ENCODE data around the gene ZNF81.
A peak's percentile ranks its signal among the peaks of the same experiment; 100 is the strongest.

Gene ZNF81

DNA sequence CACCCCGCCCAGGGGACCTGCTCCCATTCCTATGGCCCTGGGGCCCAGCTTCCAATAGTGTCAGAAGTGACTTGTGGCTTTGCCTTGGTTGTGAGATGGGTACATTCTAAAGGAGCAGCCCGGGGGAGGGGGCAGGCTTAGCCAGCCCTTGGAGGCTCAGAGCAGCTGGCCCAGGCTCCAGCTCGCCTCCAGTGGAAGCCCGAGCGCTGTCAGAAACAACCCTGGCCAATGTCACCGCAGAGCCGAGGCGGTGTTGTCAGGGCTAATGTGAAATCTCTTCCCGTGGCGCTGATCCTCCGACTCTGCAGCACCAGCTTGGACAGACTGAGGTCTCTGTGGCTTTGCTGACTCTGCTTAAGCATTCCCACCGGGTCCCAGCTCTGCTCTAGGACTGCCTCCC, 29.2 kb upstream of the ZNF81 start:
- DNase-seq (ENCODE audit: low read depth), result no peak
- H3K4me3 ChIP-seq (ENCODE audit: control insufficient read depth, low read depth, low read length), result no peak overlapping the region
- no peak for TF ChIP-seq CTCF (IDR thresholded peaks at IDR 0.05; ENCODE audit: control insufficient read depth, insufficient read depth, low read depth, low read length, missing control alignments)

- DNase-seq (ENCODE audit: low read depth), result no peak
- H3K4me3 ChIP-seq (ENCODE audit: control insufficient read depth, low read depth, low read length), result no peak overlapping the region
- TF ChIP-seq CTCF (IDR thresholded peaks at IDR 0.05; ENCODE audit: control insufficient read depth, insufficient read depth, low read depth, low read length, missing control alignments), result no peak
These were observed 27.6 kb upstream of the ZNF81 start for GRCh38 chrX:47808904-47809788.

DNA sequence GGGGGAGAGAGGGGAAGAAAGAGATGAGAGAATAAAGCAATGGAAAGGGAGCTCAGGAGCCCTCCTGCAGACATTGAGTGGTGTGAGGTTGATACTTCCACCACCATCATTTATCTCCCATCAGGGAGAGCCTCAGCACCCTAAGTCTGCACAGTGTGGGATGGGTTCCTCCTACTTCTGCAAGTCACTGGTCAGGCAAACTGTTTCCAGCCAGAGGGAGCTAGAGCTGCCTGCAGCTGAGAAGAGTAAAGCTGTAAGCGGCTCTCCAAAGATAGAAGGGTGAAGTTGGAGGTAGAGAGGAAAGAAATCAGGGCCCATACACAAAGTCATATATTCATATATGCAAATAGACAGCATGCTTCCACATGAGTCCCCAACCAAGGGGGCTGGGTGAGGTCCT, 21.9 kb upstream of the ZNF81 start:
- no peak for DNase-seq (ENCODE audit: low read depth)
- TF ChIP-seq CTCF (IDR thresholded peaks at IDR 0.05; ENCODE audit: control insufficient read depth, insufficient read depth, low read depth, low read length, missing control alignments), result peak; percentile 20
- H3K4me3 ChIP-seq (ENCODE audit: control insufficient read depth, low read depth, low read length), result no peak overlapping the region

GRCh38 chrX:47815901-47816845, 20.5 kb upstream of the ZNF81 start:
- no peak overlapping the region for H3K4me3 ChIP-seq (ENCODE audit: control insufficient read depth, low read depth, low read length)
- TF ChIP-seq CTCF (IDR thresholded peaks at IDR 0.05; ENCODE audit: control insufficient read depth, insufficient read depth, low read depth, low read length, missing control alignments), result no peak
- DNase-seq (ENCODE audit: low read depth), result no peak

DNA sequence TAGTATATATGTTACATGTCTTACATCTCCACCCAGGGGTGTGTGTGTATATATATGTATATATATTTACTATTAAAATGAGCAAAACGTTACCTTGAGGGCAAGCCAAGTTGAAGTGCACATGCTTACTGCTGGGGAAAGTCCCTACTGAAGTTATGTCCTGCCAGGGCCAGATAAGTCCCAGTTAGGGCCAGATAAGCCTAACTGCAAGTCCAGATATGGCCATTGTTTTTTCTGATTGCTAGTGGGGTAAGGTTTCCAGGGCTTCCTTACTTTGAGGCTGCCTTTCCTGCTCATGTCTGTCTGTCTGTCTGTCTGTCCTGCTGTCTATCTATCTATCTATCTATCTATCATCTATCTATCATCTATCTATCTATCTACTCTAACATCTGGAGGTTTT, 19.3 kb upstream of the ZNF81 start:
- no peak for DNase-seq (ENCODE audit: low read depth)
- no peak overlapping the region for H3K4me3 ChIP-seq (ENCODE audit: control insufficient read depth, low read depth, low read length)
- TF ChIP-seq CTCF (IDR thresholded peaks at IDR 0.05; ENCODE audit: control insufficient read depth, insufficient read depth, low read depth, low read length, missing control alignments), result no peak

GRCh38 chrX:47817897-47818296, 18.8 kb upstream of the ZNF81 start:
- TF ChIP-seq CTCF (IDR thresholded peaks at IDR 0.05; ENCODE audit: control insufficient read depth, insufficient read depth, low read depth, low read length, missing control alignments), result no peak

More at GRCh38 chrX:47817897-47818296, 18.8 kb upstream of the ZNF81 start:
- no peak for DNase-seq (ENCODE audit: low read depth)
- H3K4me3 ChIP-seq (ENCODE audit: control insufficient read depth, low read depth, low read length), result no peak overlapping the region
